GM12878 (cell line): ENCODE data around the gene GUCY1A2. TPM values are rescaled to one million over a fixed set of nuclear protein-coding genes. Genes with fewer than 3 reads are reported as not detected.

Source experiments
- ATAC-seq: fragments of 200-7000 bp; cut with Tn5 transposase; 3 replicates; pipeline ENCODE4 v1.9.1; 2020; ENCODE audit warnings: mild to moderate bottlenecking, moderate library complexity
- BruUV-seq: library from RNA; stranded (reverse); fragments of 400-500 nt; replicated peaks from 2 replicates; lab custom pipeline; 2021; lab: Mats Ljungman, UMichigan
- CTCF ChIA-PET: fragments of 300-600 bp; sonication (Branson Sonifier 250); formaldehyde crosslinking; extraction: SDS; loops from one replicate; lab custom pipeline; 2021; ENCODE audit warnings: inconsistent platforms; lab: Yijun Ruan, JAX
- POLR2A ChIA-PET: fragments of 350-600 bp; formaldehyde crosslinking; extraction: SDS; loops from one replicate; lab custom pipeline; 2021; ENCODE audit warnings: inconsistent platforms; lab: Charles Lee
- RAD21 ChIA-PET: fragments of 300-600 bp; sonication (Branson Sonifier 250); formaldehyde crosslinking; loops from one replicate; lab custom pipeline; 2023; ENCODE audit warnings: antibody characterized with exemption; ENCODE audit not compliant: unreplicated experiment; lab: Charles Lee
- SMC1A ChIA-PET: fragments of 300-600 bp; sonication (Branson Sonifier 250); formaldehyde crosslinking; loops from one replicate; lab custom pipeline; 2023; ENCODE audit not compliant: unreplicated experiment, uncharacterized antibody; lab: Charles Lee
- DNase-seq: peaks from one replicate; pipeline ENCODE4 v3.0.0-alpha.2; 2011; ENCODE audit warnings: low read depth, low spot score
- FAIRE-seq: peaks from 3 replicates; lab custom pipeline; 2011; peaks lifted over from hg19 to GRCh38; lab: Jason Lieb, UNC
- H2AFZ ChIP-seq: 2 replicates; pipeline ENCODE4 v1.6.0; 2011; ENCODE audit warnings: low read depth, low read length, control low read depth; ENCODE audit not compliant: control insufficient read depth
- H3K27ac ChIP-seq: 2 replicates; pipeline ENCODE4 v1.5.1; 2011; ENCODE audit warnings: control low read depth; ENCODE audit not compliant: control insufficient read depth, insufficient read depth
- H3K27me3 ChIP-seq, 2 experiments: replicated peaks in 1 of 2; 2 replicates each; pipeline versions ENCODE4 v1.6.0 to v1.6.1; 2011; ENCODE audit warnings: low read length in 1 of 2; ENCODE audit not compliant: control insufficient read depth in 2 of 2, insufficient read depth in 2 of 2
- H3K36me3 ChIP-seq, 2 experiments: 2 replicates each; pipeline ENCODE4 v1.5.1; 2011; ENCODE audit warnings: low read length in 1 of 2; ENCODE audit not compliant: control insufficient read depth in 2 of 2, insufficient read depth in 2 of 2
- H3K4me1 ChIP-seq: 2 replicates; pipeline ENCODE4 v1.6.1; 2011; ENCODE audit warnings: mild to moderate bottlenecking, low read length, moderate library complexity, mixed read lengths; ENCODE audit not compliant: control insufficient read depth, insufficient read depth
- H3K4me2 ChIP-seq: 2 replicates; pipeline ENCODE4 v1.6.0; 2011; ENCODE audit warnings: control low read depth; ENCODE audit not compliant: control insufficient read depth, insufficient read depth
- H3K4me3 ChIP-seq: fragments of 200-600 bp; sonication (generic); 2 replicates; pipeline ENCODE4 v1.5.1; 2016
- H3K79me2 ChIP-seq: 2 replicates; pipeline ENCODE4 v1.6.0; 2011; ENCODE audit warnings: low read length; ENCODE audit not compliant: control insufficient read depth, insufficient read depth
- H3K9ac ChIP-seq: 2 replicates; pipeline ENCODE4 v1.8.0; 2011; ENCODE audit warnings: low read length, control low read depth, mixed read lengths; ENCODE audit not compliant: control insufficient read depth, insufficient read depth
- H3K9me3 ChIP-seq: replicated peaks from 3 replicates; pipeline ENCODE4 v1.5.1; 2011; ENCODE audit warnings: mild to moderate bottlenecking, low read length; ENCODE audit not compliant: control insufficient read depth, insufficient read depth
- H4K20me1 ChIP-seq: 2 replicates; pipeline ENCODE4 v1.6.0; 2011; ENCODE audit not compliant: control insufficient read depth, insufficient read depth
- ASH2L ChIP-seq: fragments of 300-600, 200-600 bp; sonication (generic); IDR thresholded peaks from 2 replicates; pipeline ENCODE4 v1.6.1; 2017; ENCODE audit warnings: low read depth, mild to moderate bottlenecking, borderline replicate concordance
- CUX1 ChIP-seq: IDR thresholded peaks from 2 replicates; pipeline ENCODE4 v1.6.1; 2012; ENCODE audit warnings: improper control_type of control experiment, low read depth, low read length; ENCODE audit not compliant: insufficient replicate concordance
- JUNB ChIP-seq: IDR thresholded peaks from 2 replicates; pipeline ENCODE4 v1.6.1; 2016; ENCODE audit warnings: antibody characterized with exemption, mild to moderate bottlenecking
- MEF2A ChIP-seq: IDR thresholded peaks from 2 replicates; pipeline ENCODE4 v1.6.1; 2011; ENCODE audit warnings: low read depth, mild to moderate bottlenecking, low read length, moderate library complexity; ENCODE audit not compliant: insufficient read depth
- MYB ChIP-seq: fragments of 150-350 bp; IDR thresholded peaks from 2 replicates; pipeline ENCODE4 v1.6.1; 2014; ENCODE audit warnings: mild to moderate bottlenecking, low read depth, low read length, borderline replicate concordance
- RELA ChIP-seq: fragments of 450-650 bp; IDR thresholded peaks from 2 replicates; pipeline ENCODE4 v1.8.0; 2014; ENCODE audit warnings: borderline replicate concordance; ENCODE audit not compliant: partially characterized antibody
- SMAD5 ChIP-seq: IDR thresholded peaks from 2 replicates; pipeline ENCODE4 v1.6.1; 2016; ENCODE audit warnings: antibody characterized with exemption, low read depth
- SP1 ChIP-seq: IDR thresholded peaks from one replicate; pipeline ENCODE4 v1.6.1; 2011; ENCODE audit warnings: low read depth, low read length
- ZNF24 ChIP-seq: fragments of 450-650 bp; IDR thresholded peaks from 2 replicates; pipeline ENCODE4 v1.6.1; 2017; ENCODE audit warnings: antibody characterized with exemption, mild to moderate bottlenecking
- ZNF384 ChIP-seq: IDR thresholded peaks from 2 replicates; pipeline ENCODE4 v1.6.1; 2012; ENCODE audit warnings: low read depth, mild to moderate bottlenecking, low read length, improper control_type of control experiment, borderline replicate concordance
- ZNF687 ChIP-seq: fragments of 450-650 bp; IDR thresholded peaks from 2 replicates; pipeline ENCODE4 v1.6.1; 2017; ENCODE audit warnings: mild to moderate bottlenecking, moderate library complexity
- in situ Hi-C: fragments of 300-500 bp; cut with MboI; formaldehyde crosslinking; loops from 9 replicates; pipeline ENCODE4 v1.14.3; 2018; ENCODE audit warnings: mixed read lengths
- intact Hi-C: fragments of 100-400 bp; cut with micrococcal nuclease; formaldehyde crosslinking; loops from one replicate; pipeline ENCODE4 v1.14.2; 2022; ENCODE audit not compliant: unreplicated experiment
- polyA plus RNA-seq, 11 experiments: library from polyadenylated mRNA; depleted of rRNA in 4 of 11; unstranded in 6 of 11; stranded (reverse) in 5 of 11; fragments of >200 nt; fragmentation: Nextera tagmentation in 4 of 11; fragmentation: Illumina TruSeq in 1 of 11; extraction: Ambion mirVana in 4 of 11; extraction: Trizol in 1 of 11; gene quantifications; 1 replicate in 1 of 11; 2 replicates in 10 of 11; pipeline versions ENCODE4 v1.2.1 to v1.2.3, GENCODE V29; 2011 to 2016; ENCODE audit warnings: inconsistent platforms in 2 of 11, missing spikeins in 2 of 11, low read depth in 1 of 11
- total RNA-seq, 4 experiments: library from RNA; depleted of rRNA in 3 of 4; stranded (reverse); fragments of >200 nt in 3 of 4; fragmentation: Illumina TruSeq in 1 of 4; extraction: Trizol in 1 of 4; gene quantifications; 2 replicates each; pipeline versions ENCODE4 v1.2.1 to v1.2.3, GENCODE V29; 2013 to 2021
- TF ChIP-seq, protein P1 (sequence below): fragments of 450-650 bp; IDR thresholded peaks from 2 replicates; pipeline ENCODE4 v1.6.1; 2017; ENCODE audit warnings: mild to moderate bottlenecking, moderate library complexity

The GUCY1A2 gene
- total and polyA plus RNA-seq, 10 of the 15 experiments (the other 5 are each of a cell fraction or from before 2014, with no cell fraction given) = under 0.01 to 0.03 (median under 0.01) TPM; not detected in 4

GRCh38 chr11:106858200-106858599, 160.1 kb downstream of the GUCY1A2 start:
- no peak for TF ChIP-seq ASH2L
- TF ChIP-seq, protein P1, sequence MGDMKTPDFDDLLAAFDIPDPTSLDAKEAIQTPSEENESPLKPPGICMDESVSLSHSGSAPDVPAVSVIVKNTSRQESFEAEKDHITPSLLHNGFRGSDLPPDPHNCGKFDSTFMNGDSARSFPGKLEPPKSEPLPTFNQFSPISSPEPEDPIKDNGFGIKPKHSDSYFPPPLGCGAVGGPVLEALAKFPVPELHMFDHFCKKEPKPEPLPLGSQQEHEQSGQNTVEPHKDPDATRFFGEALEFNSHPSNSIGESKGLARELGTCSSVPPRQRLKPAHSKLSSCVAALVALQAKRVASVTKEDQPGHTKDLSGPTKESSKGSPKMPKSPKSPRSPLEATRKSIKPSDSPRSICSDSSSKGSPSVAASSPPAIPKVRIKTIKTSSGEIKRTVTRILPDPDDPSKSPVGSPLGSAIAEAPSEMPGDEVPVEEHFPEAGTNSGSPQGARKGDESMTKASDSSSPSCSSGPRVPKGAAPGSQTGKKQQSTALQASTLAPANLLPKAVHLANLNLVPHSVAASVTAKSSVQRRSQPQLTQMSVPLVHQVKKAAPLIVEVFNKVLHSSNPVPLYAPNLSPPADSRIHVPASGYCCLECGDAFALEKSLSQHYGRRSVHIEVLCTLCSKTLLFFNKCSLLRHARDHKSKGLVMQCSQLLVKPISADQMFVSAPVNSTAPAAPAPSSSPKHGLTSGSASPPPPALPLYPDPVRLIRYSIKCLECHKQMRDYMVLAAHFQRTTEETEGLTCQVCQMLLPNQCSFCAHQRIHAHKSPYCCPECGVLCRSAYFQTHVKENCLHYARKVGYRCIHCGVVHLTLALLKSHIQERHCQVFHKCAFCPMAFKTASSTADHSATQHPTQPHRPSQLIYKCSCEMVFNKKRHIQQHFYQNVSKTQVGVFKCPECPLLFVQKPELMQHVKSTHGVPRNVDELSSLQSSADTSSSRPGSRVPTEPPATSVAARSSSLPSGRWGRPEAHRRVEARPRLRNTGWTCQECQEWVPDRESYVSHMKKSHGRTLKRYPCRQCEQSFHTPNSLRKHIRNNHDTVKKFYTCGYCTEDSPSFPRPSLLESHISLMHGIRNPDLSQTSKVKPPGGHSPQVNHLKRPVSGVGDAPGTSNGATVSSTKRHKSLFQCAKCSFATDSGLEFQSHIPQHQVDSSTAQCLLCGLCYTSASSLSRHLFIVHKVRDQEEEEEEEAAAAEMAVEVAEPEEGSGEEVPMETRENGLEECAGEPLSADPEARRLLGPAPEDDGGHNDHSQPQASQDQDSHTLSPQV = no peak
- no peak for TF ChIP-seq SMAD5
- no peak for TF ChIP-seq ZNF687
- no peak for TF ChIP-seq ZNF384
- TF ChIP-seq JUNB = no peak
- TF ChIP-seq ZNF24 = no peak
- TF ChIP-seq RELA = no peak
- TF ChIP-seq CUX1 = no peak
- no peak for TF ChIP-seq MEF2A
- no peak for TF ChIP-seq MYB
- TF ChIP-seq SP1 = no peak
- POLR2A ChIA-PET = no interaction called here
- Histone ChIP-seq H3K9me3 (no peaks in the 10 kb centered on the region), H3K4me1 (no peaks in the 10 kb centered on the region), H3K27me3 (no peaks in the 10 kb centered on the region), H4K20me1 (no peaks in the 10 kb centered on the region), H3K79me2 (no peaks in the 10 kb centered on the region), H2AFZ (no peak overlapping the region), H3K27ac (no peak overlapping the region), H3K9ac (no peak overlapping the region), H3K4me2 (no peak overlapping the region), H3K4me3 (no peak overlapping the region), H3K36me3 (no peaks in the 10 kb centered on the region)
- BruUV-seq = no TSS peak
- SMC1A ChIA-PET = no interaction called here
- FAIRE-seq (no peak), DNase-seq (no peak), ATAC-seq (no peak)
- CTCF ChIA-PET = no interaction called here
- in situ Hi-C loops (no loop called here), intact Hi-C loops (no loop called here)
- RAD21 ChIA-PET = no interaction called here
